ENCODE data around the gene PSMD11.

DNA sequence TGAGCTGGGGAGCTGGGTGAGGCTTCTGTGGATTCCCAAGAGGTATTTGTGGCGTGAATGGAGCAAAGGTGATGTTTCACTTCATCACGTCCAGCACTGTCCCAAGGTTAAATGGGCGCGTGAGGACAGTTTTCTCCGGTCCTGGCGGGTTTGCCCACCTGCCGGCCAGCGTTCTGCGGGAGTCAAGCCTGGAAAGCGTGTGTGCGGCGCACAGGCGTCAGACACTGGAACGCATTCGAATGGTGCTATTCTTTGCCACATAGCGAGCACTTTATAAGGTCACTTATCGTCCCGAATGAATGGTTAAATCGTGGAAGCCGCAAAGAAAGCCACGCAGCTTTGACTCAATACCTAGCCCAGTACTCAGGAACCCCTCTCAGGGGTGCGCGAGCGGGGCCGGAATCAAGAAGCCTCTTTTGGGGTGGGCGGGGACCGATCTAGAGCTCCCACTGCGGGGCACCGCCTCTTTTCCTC lies 446 bp upstream of the PSMD11 start:
- TF ChIP-seq RARB (CRISPR knock-in tag; IDR thresholded peaks at IDR 0.05) (no peak), ZFP3 (CRISPR knock-in tag; IDR thresholded peaks at IDR 0.05) (no peak)
- TF ChIP-seq, protein P1, sequence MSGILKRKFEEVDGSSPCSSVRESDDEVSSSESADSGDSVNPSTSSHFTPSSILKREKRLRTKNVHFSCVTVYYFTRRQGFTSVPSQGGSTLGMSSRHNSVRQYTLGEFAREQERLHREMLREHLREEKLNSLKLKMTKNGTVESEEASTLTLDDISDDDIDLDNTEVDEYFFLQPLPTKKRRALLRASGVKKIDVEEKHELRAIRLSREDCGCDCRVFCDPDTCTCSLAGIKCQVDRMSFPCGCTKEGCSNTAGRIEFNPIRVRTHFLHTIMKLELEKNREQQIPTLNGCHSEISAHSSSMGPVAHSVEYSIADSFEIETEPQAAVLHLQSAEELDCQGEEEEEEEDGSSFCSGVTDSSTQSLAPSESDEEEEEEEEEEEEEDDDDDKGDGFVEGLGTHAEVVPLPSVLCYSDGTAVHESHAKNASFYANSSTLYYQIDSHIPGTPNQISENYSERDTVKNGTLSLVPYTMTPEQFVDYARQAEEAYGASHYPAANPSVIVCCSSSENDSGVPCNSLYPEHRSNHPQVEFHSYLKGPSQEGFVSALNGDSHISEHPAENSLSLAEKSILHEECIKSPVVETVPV (CRISPR knock-in tag; IDR thresholded peaks at IDR 0.05) = no peak
